ENCODE data around the gene RPF1.
"Not testable (repeated sequence)": the region's sequence is repeated elsewhere in the genome, so short reads cannot be mapped to it uniquely, and the experiment has no call there.

The RPF1 gene

GRCh38 chr1:84506002-84506728 is 27.1 kb downstream of the RPF1 start, which contains the start of the genes GNG5 and SPATA1:
Gene GNG5, minus strand, starts transcription at chr1:84506581. Its CDS starts 490 bp downstream, at chr1:84506091.
Gene SPATA1, plus strand, starts transcription at chr1:84506386. Its CDS starts 9,974 bp downstream, at chr1:84516360.
- Mint-ChIP-seq H3K4me3 (peak within 1 kb of the TSS; percentile 95 to 99), H3K4me1 (peaks cover 15 to 32% of the 10 kb centered on the region in 2 donors), H3K27ac (peak within 1 kb of the TSS; percentile 97), H3K9me3 (peaks cover 0 to 6% of the 10 kb centered on the region in 2 donors), H3K27me3 (no peaks in the 10 kb centered on the region), H3K36me3 (peaks cover 25 to 27% of the 10 kb centered on the region in 2 donors)
- ATAC-seq (replicated peaks) (peak; percentile 87 to 89), DNase-seq (peak; percentile 96)

- Mint-ChIP-seq H3K4me1 (peaks cover 9 to 25% of the 10 kb centered on the region in 2 donors), H3K9me3 (peaks cover 0 to 6% of the 10 kb centered on the region in 2 donors), H3K27me3 (no peaks in the 10 kb centered on the region), H3K27ac (peak overlapping the region; percentile 97), H3K4me3 (peak overlapping the region; percentile 95 to 99), H3K36me3 (peaks cover 20% of the 10 kb centered on the region in 2 donors)
- DNase-seq (no peak), ATAC-seq (replicated peaks) (no peak)
These were observed 27.8 kb downstream of the RPF1 start for GRCh38 chr1:84506729-84507453.

- not testable (repeated sequence) for H3K9me3 Mint-ChIP-seq; ATAC-seq (replicated peaks)
These were observed 28.8 kb downstream of the RPF1 start for GRCh38 chr1:84507887-84508286.

GRCh38 chr1:84508510-84508909 is 29.4 kb downstream of the RPF1 start:
- peaks cover 7 to 14% of the 10 kb centered on the region in 2 donors for H3K4me1 Mint-ChIP-seq
- DNase-seq = no peak
- ATAC-seq (replicated peaks) = no peak
- H3K36me3 Mint-ChIP-seq = peaks cover 18 to 19% of the 10 kb centered on the region in 2 donors
- no peaks in the 10 kb centered on the region for H3K27me3 Mint-ChIP-seq
- H3K27ac Mint-ChIP-seq = no peak overlapping the region
- no peak overlapping the region for H3K4me3 Mint-ChIP-seq
- H3K9me3 Mint-ChIP-seq = peaks cover 0 to 6% of the 10 kb centered on the region in 2 donors

More at GRCh38 chr1:84507887-84508286, 28.8 kb downstream of the RPF1 start:
- not testable (repeated sequence) for H3K27me3 Mint-ChIP-seq, H3K27ac Mint-ChIP-seq, H3K4me3 Mint-ChIP-seq, DNase-seq
- peaks cover 9 to 20% of the 10 kb centered on the region in 2 donors for H3K4me1 Mint-ChIP-seq
- peaks cover 18 to 19% of the 10 kb centered on the region in 2 donors for H3K36me3 Mint-ChIP-seq

GRCh38 chr1:84509029-84509428 is 30.0 kb downstream of the RPF1 start:
- no peak overlapping the region for H3K27ac Mint-ChIP-seq
- peaks cover 18 to 19% of the 10 kb centered on the region in 2 donors for H3K36me3 Mint-ChIP-seq
- peaks cover 0 to 6% of the 10 kb centered on the region in 2 donors for H3K9me3 Mint-ChIP-seq
- H3K4me1 Mint-ChIP-seq = peaks cover 5 to 8% of the 10 kb centered on the region in 2 donors
- no peaks in the 10 kb centered on the region for H3K27me3 Mint-ChIP-seq
- ATAC-seq (replicated peaks) (no peak), DNase-seq (no peak)
- no peak overlapping the region for H3K4me3 Mint-ChIP-seq

GRCh38 chr1:84510165-84510564 is 31.1 kb downstream of the RPF1 start:
- no peak overlapping the region for H3K27ac Mint-ChIP-seq
- no peaks in the 10 kb centered on the region for H3K4me1 Mint-ChIP-seq
- H3K36me3 Mint-ChIP-seq = peaks cover 17 to 18% of the 10 kb centered on the region in 2 donors
- DNase-seq (no peak), ATAC-seq (replicated peaks) (no peak)
- H3K4me3 Mint-ChIP-seq = no peak overlapping the region
- H3K9me3 Mint-ChIP-seq = peaks cover 0 to 6% of the 10 kb centered on the region in 2 donors
- no peaks in the 10 kb centered on the region for H3K27me3 Mint-ChIP-seq

- no peaks in the 10 kb centered on the region for H3K4me1 Mint-ChIP-seq
- ATAC-seq (replicated peaks) (no peak), DNase-seq (no peak)
- no peaks in the 10 kb centered on the region for H3K27me3 Mint-ChIP-seq
- H3K36me3 Mint-ChIP-seq = peaks cover 14% of the 10 kb centered on the region in 2 donors
- no peak overlapping the region for H3K27ac Mint-ChIP-seq
- no peak overlapping the region for H3K4me3 Mint-ChIP-seq
- peaks cover 0 to 6% of the 10 kb centered on the region in 2 donors for H3K9me3 Mint-ChIP-seq
These were observed 31.6 kb downstream of the RPF1 start for GRCh38 chr1:84510668-84511067.

GRCh38 chr1:84524590-84524989 is 45.5 kb downstream of the RPF1 start:
- no peaks in the 10 kb centered on the region for H3K27me3 Mint-ChIP-seq
- ATAC-seq (replicated peaks) (no peak), DNase-seq (no peak)
- H3K36me3 Mint-ChIP-seq = peaks cover 12 to 14% of the 10 kb centered on the region in 2 donors
- H3K27ac Mint-ChIP-seq = no peak overlapping the region
- H3K9me3 Mint-ChIP-seq = peaks cover 3 to 4% of the 10 kb centered on the region in 2 donors
- no peak overlapping the region for H3K4me3 Mint-ChIP-seq
- H3K4me1 Mint-ChIP-seq = no peaks in the 10 kb centered on the region

- peaks cover 14% of the 10 kb centered on the region in 2 donors for H3K36me3 Mint-ChIP-seq
- H3K27me3 Mint-ChIP-seq = no peaks in the 10 kb centered on the region
- no peaks in the 10 kb centered on the region for H3K4me1 Mint-ChIP-seq
These were observed 46.7 kb downstream of the RPF1 start for GRCh38 chr1:84525779-84526178.

GRCh38 chr1:84538599-84538998 is 59.5 kb downstream of the RPF1 start:
- H3K36me3 Mint-ChIP-seq = peaks cover 18 to 30% of the 10 kb centered on the region in 2 donors
- peaks cover 10 to 11% of the 10 kb centered on the region in 2 donors for H3K4me1 Mint-ChIP-seq
- no peak overlapping the region for H3K4me3 Mint-ChIP-seq
- no peak overlapping the region for H3K27ac Mint-ChIP-seq
- ATAC-seq (replicated peaks) (no peak), DNase-seq (no peak)
- H3K27me3 Mint-ChIP-seq = no peaks in the 10 kb centered on the region
- H3K9me3 Mint-ChIP-seq = no peaks in the 10 kb centered on the region

More at GRCh38 chr1:84525779-84526178, 46.7 kb downstream of the RPF1 start:
- H3K4me3 Mint-ChIP-seq = no peak overlapping the region
- DNase-seq (no peak), ATAC-seq (replicated peaks) (no peak)
- peaks cover 3 to 4% of the 10 kb centered on the region in 2 donors for H3K9me3 Mint-ChIP-seq
- H3K27ac Mint-ChIP-seq = no peak overlapping the region

- ATAC-seq (replicated peaks) = no peak
- Mint-ChIP-seq H3K4me3 (no peak overlapping the region), H3K9me3 (no peaks in the 10 kb centered on the region)
These were observed 60.9 kb downstream of the RPF1 start for GRCh38 chr1:84539972-84540371.

GRCh38 chr1:84540759-84541158 is 61.7 kb downstream of the RPF1 start:
- no peak for DNase-seq
- peaks cover 10 to 11% of the 10 kb centered on the region in 2 donors for H3K4me1 Mint-ChIP-seq
- no peak for ATAC-seq (replicated peaks)
- no peaks in the 10 kb centered on the region for H3K27me3 Mint-ChIP-seq
- H3K9me3 Mint-ChIP-seq = no peaks in the 10 kb centered on the region
- H3K27ac Mint-ChIP-seq = no peak overlapping the region
- H3K4me3 Mint-ChIP-seq = no peak overlapping the region
- H3K36me3 Mint-ChIP-seq = peaks cover 13 to 34% of the 10 kb centered on the region in 2 donors

More at GRCh38 chr1:84539972-84540371, 60.9 kb downstream of the RPF1 start:
- peaks cover 10 to 11% of the 10 kb centered on the region in 2 donors for H3K4me1 Mint-ChIP-seq
- DNase-seq = no peak
- H3K36me3 Mint-ChIP-seq = peaks cover 16 to 34% of the 10 kb centered on the region in 2 donors
- no peak overlapping the region for H3K27ac Mint-ChIP-seq
- no peaks in the 10 kb centered on the region for H3K27me3 Mint-ChIP-seq

- no peak overlapping the region for H3K27ac Mint-ChIP-seq
- no peak overlapping the region for H3K4me3 Mint-ChIP-seq
- H3K27me3 Mint-ChIP-seq = no peaks in the 10 kb centered on the region
- DNase-seq (no peak), ATAC-seq (replicated peaks) (no peak)
- H3K36me3 Mint-ChIP-seq = peaks cover 12 to 37% of the 10 kb centered on the region in 2 donors
- no peaks in the 10 kb centered on the region for H3K9me3 Mint-ChIP-seq
- peaks cover 10 to 11% of the 10 kb centered on the region in 2 donors for H3K4me1 Mint-ChIP-seq
These were observed 62.6 kb downstream of the RPF1 start for GRCh38 chr1:84541679-84542078.
